Measurements from ENCODE around the gene CACNA2D1. TPM values are rescaled to one million over a fixed set of nuclear protein-coding genes. Genes with fewer than 3 reads are reported as not detected.

The CACNA2D1 gene
- total RNA-seq, 1 experiment from 2014 or later: 36.2 TPM

- H3K56ac ChIP-seq (ENCODE audit: insufficient read length, low read depth, low read length): no peak overlapping the region
- no peak overlapping the region for H3K9ac ChIP-seq (ENCODE audit: extremely low read depth, insufficient read length, low read length)
- H3K9me3 Mint-ChIP-seq: no peaks in the 10 kb centered on the region
- no peaks in the 10 kb centered on the region for H3K79me2 ChIP-seq (ENCODE audit: insufficient read depth, low read length)
- H3K27ac ChIP-seq (ENCODE audit: insufficient read length, low read depth, low read length): no peak overlapping the region
- H2AK5ac ChIP-seq (ENCODE audit: insufficient read length, low read length): no peak overlapping the region
- H3K23ac ChIP-seq (ENCODE audit: insufficient read length, low read depth, low read length): no peak overlapping the region
- H2AFZ ChIP-seq (ENCODE audit: low read length): no peak overlapping the region
- H3K4me1 Mint-ChIP-seq: peaks cover 3 to 7% of the 10 kb centered on the region in 2 experiments; a peak in 3 of 4 replicates
- H3K36me3 Mint-ChIP-seq (ENCODE audit: insufficient read depth in 1 of 3, low read depth in 3 of 3): peaks cover 0 to 4% (median 2%) of the 10 kb centered on the region in 3 experiments; a peak in 3 of 7 replicates
- H3K18ac ChIP-seq (ENCODE audit: insufficient read length, low read depth, low read length): no peak overlapping the region
- no peak for TF ChIP-seq CTCF (conservative IDR thresholded peaks at IDR 0.05)
- H3K27ac Mint-ChIP-seq: peak overlapping the region in 1 of 3 experiments; percentile 56; a peak in 1 of 7 replicates
- no peak for DNase-seq
- H4K91ac ChIP-seq (ENCODE audit: insufficient read length, low read depth, low read length): no peak overlapping the region
- no peaks in the 10 kb centered on the region for H3K23me2 ChIP-seq (ENCODE audit: insufficient read length, low read depth, low read length, poor library complexity, severe bottlenecking)
- H3T11ph ChIP-seq (ENCODE audit: low read length): no peak overlapping the region
- no peak overlapping the region for H3K4me2 ChIP-seq (ENCODE audit: insufficient read depth, insufficient read length, low read length)
- H3K79me1 ChIP-seq (ENCODE audit: insufficient read depth, low read depth, low read length, poor library complexity, severe bottlenecking): no peaks in the 10 kb centered on the region
- H4K5ac ChIP-seq (ENCODE audit: insufficient read length, low read depth, low read length): no peak overlapping the region
- no peak overlapping the region for H2BK120ac ChIP-seq (ENCODE audit: low read depth, low read length, poor library complexity, severe bottlenecking)
- no peak overlapping the region for H2BK12ac ChIP-seq (ENCODE audit: insufficient read length, low read depth, low read length)
- no peaks in the 10 kb centered on the region for H3K27me3 ChIP-seq (ENCODE audit: insufficient read depth, low read length)
- H2BK5ac ChIP-seq (ENCODE audit: insufficient read length, low read length): no peak overlapping the region
- no peak overlapping the region for H2BK15ac ChIP-seq (ENCODE audit: low read depth, low read length)
- H3K4me3 Mint-ChIP-seq: no peak overlapping the region
- WGBS (ENCODE audit: extremely low coverage, insufficient read length, low lambda C conversion rate): no CpG with 5 or more reads among the region's 1 CpG
- no peak overlapping the region for H3K4ac ChIP-seq (ENCODE audit: low read depth, low read length)
- H3K9me3 ChIP-seq (ENCODE audit: control insufficient read depth, low read depth, low read length): no peaks in the 10 kb centered on the region
- no peak overlapping the region for H3K14ac ChIP-seq (ENCODE audit: insufficient read depth, low read length)
- no peak overlapping the region for H2BK20ac ChIP-seq (ENCODE audit: low read depth, low read length, poor library complexity, severe bottlenecking)
- H4K8ac ChIP-seq (replicated peaks; ENCODE audit: insufficient read length, low read depth, low read length): no peak overlapping the region
- H3K27me3 Mint-ChIP-seq (ENCODE audit: low read depth): no peaks in the 10 kb centered on the region
- H4K20me1 ChIP-seq (ENCODE audit: control insufficient read depth, insufficient read depth, insufficient read length): no peaks in the 10 kb centered on the region
- H3K4me1 ChIP-seq (ENCODE audit: insufficient read depth, low read length): no peaks in the 10 kb centered on the region
Measured at GRCh38 chr7:82347808-82348207, 95.8 kb downstream of the CACNA2D1 start.
